HG03025 (cell line): ENCODE data around the gene ENTHD1.

ENCODE experiments used
- ATAC-seq: cut with Tn5 transposase; IDR thresholded peaks from one replicate; pipeline ENCODE4 v1.9.1; 2021; ENCODE audit warnings: mild to moderate bottlenecking, moderate library complexity; ENCODE audit not compliant: unreplicated experiment, low FRiP score

The ENTHD1 gene

GRCh38 chr22:39719559-39720450 lies 173.8 kb downstream of the ENTHD1 start:
- ATAC-seq = no peak

- no peak for ATAC-seq
Measured at GRCh38 chr22:39718921-39719475, 174.6 kb downstream of the ENTHD1 start.

GRCh38 chr22:39718206-39718605 lies 175.4 kb downstream of the ENTHD1 start:
- ATAC-seq = no peak

GRCh38 chr22:39717099-39717498 lies 176.5 kb downstream of the ENTHD1 start:
- ATAC-seq = no peak

GRCh38 chr22:39716534-39716933 lies 177.0 kb downstream of the ENTHD1 start:
- ATAC-seq = no peak

- no peak for ATAC-seq
Measured at GRCh38 chr22:39715778-39716495, 177.6 kb downstream of the ENTHD1 start.

GRCh38 chr22:39714321-39714720 lies 179.2 kb downstream of the ENTHD1 start:
- ATAC-seq = no peak

GRCh38 chr22:39713799-39714290 lies 179.7 kb downstream of the ENTHD1 start:
- no peak for ATAC-seq

GRCh38 chr22:39712751-39713525 lies 180.6 kb downstream of the ENTHD1 start:
- no peak for ATAC-seq

- no peak for ATAC-seq
Measured at GRCh38 chr22:39712081-39712480, 181.5 kb downstream of the ENTHD1 start.

GRCh38 chr22:39710380-39711150 lies 183.0 kb downstream of the ENTHD1 start:
- ATAC-seq = no peak

- ATAC-seq = no peak
Measured at GRCh38 chr22:39707816-39708215, 185.7 kb downstream of the ENTHD1 start.

- no peak for ATAC-seq
Measured at GRCh38 chr22:39707351-39707750, 186.2 kb downstream of the ENTHD1 start.

- no peak for ATAC-seq
Measured at GRCh38 chr22:39706376-39707140, 187.0 kb downstream of the ENTHD1 start.

GRCh38 chr22:39705386-39705785 lies 188.2 kb downstream of the ENTHD1 start:
- no peak for ATAC-seq

- no peak for ATAC-seq
Measured at GRCh38 chr22:39703928-39704639, 189.5 kb downstream of the ENTHD1 start.

- ATAC-seq = no peak
Measured at GRCh38 chr22:39703091-39703490, 190.5 kb downstream of the ENTHD1 start.

GRCh38 chr22:39700565-39700964 lies 193.0 kb downstream of the ENTHD1 start:
- ATAC-seq = no peak
